Keratinocyte (primary cell): ENCODE results near the gene FRS2. TPM values are rescaled to one million over a fixed set of nuclear protein-coding genes. Genes with fewer than 3 reads are reported as not detected.
A peak's percentile ranks its signal among the peaks of the same experiment; 100 is the strongest.

ENCODE experiments used
- DNase-seq: peaks from one replicate; pipeline ENCODE4 v3.0.0-alpha.2; 2011; ENCODE audit warnings: low read depth, missing footprints, low spot score
- FAIRE-seq: peaks from 2 replicates; lab custom pipeline; 2011; peaks lifted over from hg19 to GRCh38; lab: Jason Lieb, UNC
- H2AFZ ChIP-seq: 2 replicates; pipeline ENCODE4 v1.6.0; 2012; ENCODE audit warnings: low read length, control low read depth, inconsistent platforms; ENCODE audit not compliant: control insufficient read depth
- H3K27ac ChIP-seq: 2 replicates; pipeline ENCODE4 v1.5.1; 2011; ENCODE audit warnings: low read length; ENCODE audit not compliant: control insufficient read depth, insufficient read depth
- H3K27me3 ChIP-seq: 3 replicates; pipeline ENCODE4 v1.6.0; 2011; ENCODE audit warnings: low read length; ENCODE audit not compliant: control insufficient read depth, insufficient read depth; ENCODE audit errors: extremely low read depth
- H3K36me3 ChIP-seq, 2 experiments: 2 replicates in 1 of 2; 3 replicates in 1 of 2; pipeline ENCODE4 v1.5.1; 2011; ENCODE audit warnings: low read length in 2 of 2, mild to moderate bottlenecking in 1 of 2; ENCODE audit not compliant: control insufficient read depth in 2 of 2, insufficient read depth in 2 of 2; ENCODE audit errors: extremely low read depth in 1 of 2
- H3K4me1 ChIP-seq: 3 replicates; pipeline ENCODE4 v1.5.1; 2011; ENCODE audit warnings: low read length; ENCODE audit not compliant: control insufficient read depth, insufficient read depth; ENCODE audit errors: extremely low read depth
- H3K4me2 ChIP-seq: 3 replicates; pipeline ENCODE4 v1.6.0; 2011; ENCODE audit warnings: low read depth, low read length; ENCODE audit not compliant: control insufficient read depth, insufficient read depth; ENCODE audit errors: extremely low read depth
- H3K4me3 ChIP-seq, 3 experiments: fragments of 200-600 bp in 1 of 3; sonication (generic) in 1 of 3; 2 replicates in 2 of 3; 3 replicates in 1 of 3; pipeline ENCODE4 v1.5.1; 2011 to 2016; ENCODE audit warnings: low read length in 3 of 3, mild to moderate bottlenecking in 3 of 3, control low read depth in 2 of 3, inconsistent platforms in 1 of 3, low read depth in 1 of 3, mixed read lengths in 1 of 3, mixed run types in 1 of 3, moderate library complexity in 1 of 3; ENCODE audit not compliant: control insufficient read depth in 2 of 3, insufficient read depth in 2 of 3; ENCODE audit errors: extremely low read depth in 1 of 3
- H3K79me2 ChIP-seq: 2 replicates; pipeline ENCODE4 v1.6.0; 2012; ENCODE audit warnings: low read length; ENCODE audit not compliant: control insufficient read depth, insufficient read depth
- H3K9ac ChIP-seq: 3 replicates; pipeline ENCODE4 v1.6.0; 2011; ENCODE audit warnings: low read length; ENCODE audit not compliant: control insufficient read depth, insufficient read depth; ENCODE audit errors: extremely low read depth
- H3K9me1 ChIP-seq: 3 replicates; pipeline ENCODE4 v1.6.0; 2011; ENCODE audit warnings: low read length; ENCODE audit not compliant: control insufficient read depth, insufficient read depth; ENCODE audit errors: extremely low read depth
- H3K9me3 ChIP-seq: 2 replicates; pipeline ENCODE4 v1.5.1; 2012; ENCODE audit warnings: low read depth, low read length; ENCODE audit not compliant: control insufficient read depth
- H4K20me1 ChIP-seq: 3 replicates; pipeline ENCODE4 v1.6.0; 2011; ENCODE audit warnings: low read length; ENCODE audit not compliant: control insufficient read depth, insufficient read depth; ENCODE audit errors: extremely low read depth
- EZH2 ChIP-seq: IDR thresholded peaks from one replicate; pipeline ENCODE4 v1.6.1; 2012; ENCODE audit warnings: inconsistent platforms, mild to moderate bottlenecking, low read length, moderate library complexity
- dilution Hi-C: fragments of 300-500 bp; cut with MboI; formaldehyde crosslinking; loops from one replicate; pipeline ENCODE4 v1.7.0; 2020; ENCODE audit warnings: low sequenced_read_pairs; ENCODE audit not compliant: extremely low pct_ligation_motif_present
- polyA plus RNA-seq, 5 experiments: library from polyadenylated mRNA; depleted of rRNA in 3 of 5; stranded (reverse) in 3 of 5; stranded (forward) in 1 of 5; unstranded in 1 of 5; fragments of >200 nt; gene quantifications; 1 replicate in 1 of 5; 2 replicates in 3 of 5; 3 replicates in 1 of 5; pipeline versions ENCODE4 v1.2.1 to v1.2.3, GENCODE V29; 2011 to 2012; ENCODE audit warnings: missing spikeins in 2 of 5, low read depth in 1 of 5, low replicate concordance in 1 of 5
- TF ChIP-seq, protein P1 (sequence below), 3 experiments: IDR thresholded peaks in 1 of 3; conservative IDR thresholded peaks in 1 of 3; optimal IDR thresholded peaks in 1 of 3; 2 replicates in 2 of 3; 3 replicates in 1 of 3; pipeline versions ENCODE3 to v1.5.1; 2011; ENCODE audit warnings: low read length in 3 of 3, mild to moderate bottlenecking in 3 of 3, moderate library complexity in 2 of 3, control low read depth in 1 of 3, inconsistent platforms in 1 of 3; ENCODE audit not compliant: insufficient read depth in 2 of 3; ENCODE audit errors: extremely low read depth in 1 of 3

Gene FRS2
- polyA plus RNA-seq, 1 donor (not counting 4 experiments of a cell fraction or from before 2014, with no cell fraction given) = 28.6 TPM

DNA sequence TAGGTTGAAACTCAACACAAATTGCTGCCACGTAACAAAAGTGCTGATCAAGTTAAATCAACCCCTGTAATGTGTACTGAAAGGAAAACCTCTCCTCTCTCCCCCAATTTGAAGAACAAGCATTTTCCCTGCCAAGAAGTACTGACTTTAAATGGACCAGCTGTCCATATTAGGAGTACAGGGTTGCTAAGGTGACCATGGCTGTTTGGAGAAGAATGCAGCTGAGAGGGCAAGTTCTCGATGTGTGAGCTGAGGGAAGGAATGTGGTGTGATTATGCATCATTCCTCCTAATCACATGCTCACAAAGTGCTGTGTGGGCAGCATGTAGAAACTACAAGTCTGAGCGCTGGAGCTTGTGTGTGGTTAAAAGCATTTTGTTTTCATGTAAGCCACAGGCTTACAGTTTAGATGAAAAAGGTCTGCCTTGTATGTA, 64.2 kb downstream of the FRS2 start:
- no peaks in the 10 kb centered on the region for H4K20me1 ChIP-seq
- dilution Hi-C loops = no loop called here
- no peak overlapping the region for H2AFZ ChIP-seq
- H3K4me3 ChIP-seq = no peak overlapping the region
- DNase-seq = peak; percentile 56
- TF ChIP-seq, protein P1, sequence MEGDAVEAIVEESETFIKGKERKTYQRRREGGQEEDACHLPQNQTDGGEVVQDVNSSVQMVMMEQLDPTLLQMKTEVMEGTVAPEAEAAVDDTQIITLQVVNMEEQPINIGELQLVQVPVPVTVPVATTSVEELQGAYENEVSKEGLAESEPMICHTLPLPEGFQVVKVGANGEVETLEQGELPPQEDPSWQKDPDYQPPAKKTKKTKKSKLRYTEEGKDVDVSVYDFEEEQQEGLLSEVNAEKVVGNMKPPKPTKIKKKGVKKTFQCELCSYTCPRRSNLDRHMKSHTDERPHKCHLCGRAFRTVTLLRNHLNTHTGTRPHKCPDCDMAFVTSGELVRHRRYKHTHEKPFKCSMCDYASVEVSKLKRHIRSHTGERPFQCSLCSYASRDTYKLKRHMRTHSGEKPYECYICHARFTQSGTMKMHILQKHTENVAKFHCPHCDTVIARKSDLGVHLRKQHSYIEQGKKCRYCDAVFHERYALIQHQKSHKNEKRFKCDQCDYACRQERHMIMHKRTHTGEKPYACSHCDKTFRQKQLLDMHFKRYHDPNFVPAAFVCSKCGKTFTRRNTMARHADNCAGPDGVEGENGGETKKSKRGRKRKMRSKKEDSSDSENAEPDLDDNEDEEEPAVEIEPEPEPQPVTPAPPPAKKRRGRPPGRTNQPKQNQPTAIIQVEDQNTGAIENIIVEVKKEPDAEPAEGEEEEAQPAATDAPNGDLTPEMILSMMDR (optimal IDR thresholded peaks at IDR 0.05 in 1 of 3, IDR thresholded peaks at IDR 0.05 in 1 of 3, conservative IDR thresholded peaks at IDR 0.05 in 1 of 3; ENCODE audit: extremely low read depth in 1 of 3, insufficient read depth in 2 of 3, low read length in 3 of 3) = no peak
- no peak for TF ChIP-seq EZH2
- no peaks in the 10 kb centered on the region for H3K27me3 ChIP-seq
- peak overlapping the region; percentile 65 for H3K4me2 ChIP-seq
- peaks cover 14% of the 10 kb centered on the region for H3K4me1 ChIP-seq
- peak overlapping the region; percentile 57 for H3K9ac ChIP-seq
- H3K36me3 ChIP-seq = peaks cover 0 to 4% of the 10 kb centered on the region in 2 experiments
- H3K9me3 ChIP-seq = no peaks in the 10 kb centered on the region
- FAIRE-seq = peak; percentile 98
- peak overlapping the region; percentile 83 for H3K27ac ChIP-seq
- peaks cover 32% of the 10 kb centered on the region for H3K79me2 ChIP-seq
- no peaks in the 10 kb centered on the region for H3K9me1 ChIP-seq

DNA sequence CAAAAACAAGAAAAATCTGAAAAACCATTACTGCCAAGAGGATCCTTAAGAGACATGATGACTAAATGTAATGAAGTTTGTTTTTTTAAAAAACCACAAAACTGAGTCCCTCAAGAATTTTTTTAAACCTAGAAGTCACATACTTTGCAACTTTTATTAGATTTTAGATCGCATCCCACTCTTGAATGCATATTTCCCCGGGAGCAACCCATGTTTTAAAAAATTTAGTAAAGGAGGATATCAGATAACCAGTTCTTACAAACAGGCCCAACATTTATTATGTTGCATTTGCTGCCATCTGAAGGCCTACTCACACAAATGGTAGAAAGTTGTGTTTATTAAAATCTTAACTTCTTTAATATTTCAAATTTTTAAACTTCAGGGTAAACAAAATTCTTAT, 70.8 kb downstream of the FRS2 start:
- dilution Hi-C loops = no loop called here
- Histone ChIP-seq H3K4me3 (no peak overlapping the region), H4K20me1 (no peaks in the 10 kb centered on the region), H3K27ac (no peak overlapping the region), H3K4me2 (no peak overlapping the region), H3K36me3 (peaks cover 0 to 3% of the 10 kb centered on the region in 2 experiments), H3K9me3 (no peaks in the 10 kb centered on the region), H3K9ac (no peak overlapping the region), H3K9me1 (no peaks in the 10 kb centered on the region), H2AFZ (no peak overlapping the region), H3K79me2 (peaks cover 11% of the 10 kb centered on the region), H3K4me1 (no peaks in the 10 kb centered on the region), H3K27me3 (no peaks in the 10 kb centered on the region)
- TF ChIP-seq, protein P1 (optimal IDR thresholded peaks at IDR 0.05 in 1 of 3, IDR thresholded peaks at IDR 0.05 in 1 of 3, conservative IDR thresholded peaks at IDR 0.05 in 1 of 3; ENCODE audit: extremely low read depth in 1 of 3, insufficient read depth in 2 of 3, low read length in 3 of 3) = no peak
- no peak for TF ChIP-seq EZH2
- FAIRE-seq (no peak), DNase-seq (no peak)
